Activated B cell treated with CpG ODN at 0.5 μM for 24 hours (primary cell): ENCODE data around the gene SAP30. TPM values are rescaled to one million over a fixed set of nuclear protein-coding genes. Genes with fewer than 3 reads are reported as not detected.

Experiments used
- ATAC-seq: fragments of 200-7000 bp; cut with Tn5 transposase; one replicate; pipeline ENCODE4 v1.10.0; 2021; ENCODE audit warnings: low read depth, mild to moderate bottlenecking, moderate library complexity
- CTCF ChIA-PET: fragments of 350-600 bp; sonication (Branson Sonifier 250); formaldehyde crosslinking; loops from one replicate; lab custom pipeline; 2021; ENCODE audit warnings: antibody characterized with exemption; lab: Charles Lee
- POLR2A ChIA-PET: fragments of 350-600 bp; sonication (Branson Sonifier 250); formaldehyde crosslinking; loops from one replicate; lab custom pipeline; 2021; ENCODE audit warnings: antibody characterized with exemption; lab: Charles Lee
- DNase-seq: peaks from one replicate; pipeline ENCODE4 v3.0.0; 2022
- H3K27ac Mint-ChIP-seq: one replicate; pipeline ENCODE4 v1.8.0; 2020; ENCODE audit warnings: mixed read lengths
- H3K27me3 Mint-ChIP-seq: one replicate; pipeline ENCODE4 v1.8.0; 2021; ENCODE audit warnings: mixed read lengths
- H3K36me3 Mint-ChIP-seq: one replicate; pipeline ENCODE4 v1.8.0; 2021; ENCODE audit warnings: low read depth, mixed read lengths
- H3K4me1 Mint-ChIP-seq: one replicate; pipeline ENCODE4 v1.8.0; 2021; ENCODE audit warnings: mixed read lengths
- H3K4me3 Mint-ChIP-seq: one replicate; pipeline ENCODE4 v1.8.0; 2020; ENCODE audit warnings: mild to moderate bottlenecking, mixed read lengths
- H3K9me3 Mint-ChIP-seq: one replicate; pipeline ENCODE4 v1.8.0; 2020; ENCODE audit warnings: mixed read lengths
- intact Hi-C: fragments of 100-400 bp; cut with micrococcal nuclease; formaldehyde crosslinking; loops from one replicate; pipeline ENCODE4 v1.15.1; 2024
- total RNA-seq: library from RNA; stranded (reverse); gene quantifications from 2 replicates; pipeline ENCODE4 v1.2.3, GENCODE V29; 2022
- TF ChIP-seq, protein P1 (sequence below): fragments of 200-600 bp; IDR thresholded peaks from one replicate; pipeline ENCODE4 v1.8.0; 2022; ENCODE audit warnings: antibody characterized with exemption, mild to moderate bottlenecking

Gene SAP30
- total RNA-seq, 1 donor from 2014 or later: 2.1 TPM

GRCh38 chr4:173371292-173372192, 788 bp downstream of the SAP30 start:
- H3K27ac Mint-ChIP-seq: peak overlapping the region; percentile 63
- no peaks in the 10 kb centered on the region for H3K9me3 Mint-ChIP-seq
- H3K4me3 Mint-ChIP-seq: peak overlapping the region; percentile 94
- ATAC-seq (peak; percentile 6), DNase-seq (peak; percentile 38)
- no peaks in the 10 kb centered on the region for H3K27me3 Mint-ChIP-seq
- ChIA-PET POLR2A (interaction anchor here (0.6 to 4.9 kb wide), 9 partner anchors 38 to 912 kb away, joined by 3 to 270 read pairs (median 4); partner anchors contain the start of genes CEP44, FBXO8, GALNT7 and HMGB2), CTCF (interaction anchor here (0.9 to 1.8 kb wide), 2 partner anchors 49 to 53 kb away, joined by 3 to 7 read pairs; no protein-coding TSS in a partner anchor)
- H3K4me1 Mint-ChIP-seq: peaks cover 16% of the 10 kb centered on the region
- TF ChIP-seq, protein P1, sequence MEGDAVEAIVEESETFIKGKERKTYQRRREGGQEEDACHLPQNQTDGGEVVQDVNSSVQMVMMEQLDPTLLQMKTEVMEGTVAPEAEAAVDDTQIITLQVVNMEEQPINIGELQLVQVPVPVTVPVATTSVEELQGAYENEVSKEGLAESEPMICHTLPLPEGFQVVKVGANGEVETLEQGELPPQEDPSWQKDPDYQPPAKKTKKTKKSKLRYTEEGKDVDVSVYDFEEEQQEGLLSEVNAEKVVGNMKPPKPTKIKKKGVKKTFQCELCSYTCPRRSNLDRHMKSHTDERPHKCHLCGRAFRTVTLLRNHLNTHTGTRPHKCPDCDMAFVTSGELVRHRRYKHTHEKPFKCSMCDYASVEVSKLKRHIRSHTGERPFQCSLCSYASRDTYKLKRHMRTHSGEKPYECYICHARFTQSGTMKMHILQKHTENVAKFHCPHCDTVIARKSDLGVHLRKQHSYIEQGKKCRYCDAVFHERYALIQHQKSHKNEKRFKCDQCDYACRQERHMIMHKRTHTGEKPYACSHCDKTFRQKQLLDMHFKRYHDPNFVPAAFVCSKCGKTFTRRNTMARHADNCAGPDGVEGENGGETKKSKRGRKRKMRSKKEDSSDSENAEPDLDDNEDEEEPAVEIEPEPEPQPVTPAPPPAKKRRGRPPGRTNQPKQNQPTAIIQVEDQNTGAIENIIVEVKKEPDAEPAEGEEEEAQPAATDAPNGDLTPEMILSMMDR: no peak
- intact Hi-C loops: loop anchor here (2.0 to 5.0 kb wide), 2 partner anchors 45 to 136 kb away; no protein-coding TSS in a partner anchor
- peaks cover 14% of the 10 kb centered on the region for H3K36me3 Mint-ChIP-seq

DNA sequence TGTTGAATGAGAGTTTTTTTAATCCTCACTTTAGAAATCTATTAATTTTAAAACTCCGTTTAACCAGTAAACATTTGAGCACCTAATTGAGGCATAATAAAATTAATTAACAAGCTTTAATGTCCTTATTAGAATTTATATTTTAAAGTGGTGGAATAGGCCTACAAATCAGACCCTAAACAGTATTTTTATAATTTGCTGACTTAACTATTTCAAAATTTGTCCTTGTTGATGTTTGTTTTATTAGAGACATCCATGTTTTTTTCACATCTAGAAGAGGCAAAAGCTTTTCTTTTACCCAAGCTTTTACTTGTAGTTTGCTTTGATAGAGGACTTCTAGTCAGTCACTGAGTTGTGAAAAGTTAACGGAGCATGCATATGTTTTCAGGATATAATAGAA, 3.8 kb downstream of the SAP30 start:
- no peak overlapping the region for H3K27ac Mint-ChIP-seq
- TF ChIP-seq, protein P1: no peak

DNA sequence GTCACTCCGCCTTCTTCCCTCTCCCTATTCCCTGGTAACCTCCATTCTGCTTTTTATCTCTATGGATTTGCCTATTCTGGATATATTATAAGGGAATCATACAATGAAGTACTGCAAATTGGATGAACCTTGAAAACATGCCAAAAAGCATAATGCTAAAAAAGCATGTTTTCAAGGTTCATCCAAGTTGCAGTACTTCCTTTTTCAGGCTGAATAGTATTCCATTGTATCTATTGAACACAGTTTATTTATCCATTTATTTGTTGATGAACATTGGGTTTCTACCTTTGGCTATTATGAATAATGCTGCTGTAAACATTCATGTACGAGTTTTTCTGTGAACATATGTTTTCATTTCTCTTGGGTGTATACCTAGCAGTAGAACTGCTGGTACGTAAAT, 9.2 kb downstream of the SAP30 start:
- no peaks in the 10 kb centered on the region for H3K4me1 Mint-ChIP-seq
- no peak for DNase-seq
- CTCF ChIA-PET: no interaction called here
- H3K4me3 Mint-ChIP-seq: no peak overlapping the region
- ATAC-seq: no peak
- no peaks in the 10 kb centered on the region for H3K9me3 Mint-ChIP-seq
- intact Hi-C loops: no loop called here
- no peaks in the 10 kb centered on the region for H3K27me3 Mint-ChIP-seq
- POLR2A ChIA-PET: no interaction called here
- no peak overlapping the region for H3K27ac Mint-ChIP-seq
- TF ChIP-seq, protein P1: no peak
- no peaks in the 10 kb centered on the region for H3K36me3 Mint-ChIP-seq

More for the DNA sequence above, 3.8 kb downstream of the SAP30 start:
- no peak for DNase-seq
- ChIA-PET CTCF (no interaction called here), POLR2A (no interaction called here)
- H3K4me1 Mint-ChIP-seq: peaks cover 12% of the 10 kb centered on the region
- intact Hi-C loops: loop anchor here (5.0 kb wide), 1 partner anchor 133 kb away; no protein-coding TSS in a partner anchor
- peaks cover 14% of the 10 kb centered on the region for H3K36me3 Mint-ChIP-seq
- no peak for ATAC-seq
- no peak overlapping the region for H3K4me3 Mint-ChIP-seq
- H3K27me3 Mint-ChIP-seq: no peaks in the 10 kb centered on the region
- H3K9me3 Mint-ChIP-seq: no peaks in the 10 kb centered on the region

- ATAC-seq (no peak), DNase-seq (no peak)
- Mint-ChIP-seq H3K4me3 (no peak overlapping the region), H3K36me3 (no peaks in the 10 kb centered on the region), H3K27ac (no peak overlapping the region), H3K4me1 (no peaks in the 10 kb centered on the region), H3K27me3 (no peaks in the 10 kb centered on the region), H3K9me3 (no peaks in the 10 kb centered on the region)
- intact Hi-C loops: no loop called here
- CTCF ChIA-PET: no interaction called here
- POLR2A ChIA-PET: no interaction called here
- TF ChIP-seq, protein P1: no peak
Measured at GRCh38 chr4:173380987-173381386, 10.2 kb downstream of the SAP30 start.

DNA sequence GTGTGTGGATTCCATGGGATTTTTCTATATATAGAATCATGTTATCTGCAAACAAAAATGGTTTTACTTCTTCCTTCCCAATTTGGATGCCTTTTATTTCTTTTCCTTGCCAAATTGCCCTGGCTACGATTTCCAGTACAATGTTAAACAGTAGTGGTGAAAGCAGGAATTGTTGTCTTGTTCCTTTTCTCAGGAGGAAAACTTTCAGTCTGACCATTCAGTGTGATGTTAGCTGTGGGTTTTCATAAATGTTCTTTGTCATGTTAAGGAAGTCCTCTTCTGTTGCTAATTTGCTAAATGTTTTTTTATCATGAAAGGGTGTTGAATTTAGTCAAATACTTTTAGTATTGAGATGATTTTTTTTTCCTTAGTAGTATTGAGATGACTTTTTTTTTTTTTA, 10.9 kb downstream of the SAP30 start:
- TF ChIP-seq, protein P1: no peak
- H3K27me3 Mint-ChIP-seq: no peaks in the 10 kb centered on the region
- H3K36me3 Mint-ChIP-seq: no peaks in the 10 kb centered on the region
- no peaks in the 10 kb centered on the region for H3K9me3 Mint-ChIP-seq
- ATAC-seq: no peak
- no peak for DNase-seq
- ChIA-PET POLR2A (no interaction called here), CTCF (no interaction called here)
- H3K27ac Mint-ChIP-seq: no peak overlapping the region
- intact Hi-C loops: no loop called here
- H3K4me1 Mint-ChIP-seq: no peaks in the 10 kb centered on the region
- H3K4me3 Mint-ChIP-seq: no peak overlapping the region
